Left ventricle myocardium inferior (tissue), 1 donor: ENCODE results near the gene COBL. TPM values are rescaled to one million over a fixed set of nuclear protein-coding genes. Genes with fewer than 3 reads are reported as not detected.

ENCODE experiments used
- DNase-seq: peaks from one replicate; pipeline ENCODE4 v3.0.0-alpha.2; 2020
- H3K27ac ChIP-seq: fragments of 200-600 bp; replicated peaks from 2 replicates; pipeline ENCODE4 v1.8.0; 2021
- H3K27me3 ChIP-seq: fragments of 200-600 bp; 2 replicates; pipeline ENCODE4 v1.8.0; 2021; ENCODE audit warnings: low read depth
- H3K36me3 ChIP-seq: fragments of 200-600 bp; 2 replicates; pipeline ENCODE4 v1.8.0; 2021
- H3K4me1 ChIP-seq: fragments of 200-600 bp; 2 replicates; pipeline ENCODE4 v1.8.0; 2021
- H3K4me3 ChIP-seq: fragments of 200-600 bp; 2 replicates; pipeline ENCODE4 v1.8.0; 2021; ENCODE audit warnings: mild to moderate bottlenecking, moderate library complexity
- H3K9me3 ChIP-seq: fragments of 200-600 bp; replicated peaks from 2 replicates; pipeline ENCODE4 v1.8.0; 2021
- CTCF ChIP-seq: fragments of 200-600 bp; IDR thresholded peaks from 2 replicates; pipeline ENCODE4 v1.8.0; 2021; ENCODE audit warnings: antibody characterized with exemption, mild to moderate bottlenecking, borderline replicate concordance
- intact Hi-C: fragments of 100-400 bp; cut with micrococcal nuclease; formaldehyde crosslinking; loops from one replicate; pipeline ENCODE4 v1.11.0; 2022
- total RNA-seq: library from RNA; stranded (reverse); fragmentation: NEBNext Ultra II Directional; extraction: Animal tissue kit (Norgen Biotek cat#: 25700); gene quantifications from one replicate; pipeline ENCODE4 v1.2.1, GENCODE V29; 2021
- donor health status: DM: no; HTN: yes; CAD: no; lungs with severe emphysema.

The COBL gene
- total RNA-seq, 1 donor from 2014 or later = 77.1 TPM

GRCh38 chr7:51317582-51317910 is 937 bp upstream of the COBL start:
- intact Hi-C loops = no loop called here
- Histone ChIP-seq H3K4me1 (peaks cover 42% of the 10 kb centered on the region), H3K4me3 (peak overlapping the region; percentile 70), H3K27ac (peak overlapping the region; percentile 81), H3K27me3 (peaks cover 43% of the 10 kb centered on the region), H3K36me3 (no peaks in the 10 kb centered on the region), H3K9me3 (no peaks in the 10 kb centered on the region)
- no peak for TF ChIP-seq CTCF
- DNase-seq = no peak

GRCh38 chr7:51316262-51316665 is 345 bp downstream of the COBL start:
- intact Hi-C loops = no loop called here
- TF ChIP-seq CTCF = peak; percentile 45
- DNase-seq = peak; percentile 28
- peak overlapping the region; percentile 70 for H3K4me3 ChIP-seq
- no peaks in the 10 kb centered on the region for H3K9me3 ChIP-seq
- peaks cover 43% of the 10 kb centered on the region for H3K27me3 ChIP-seq
- no peaks in the 10 kb centered on the region for H3K36me3 ChIP-seq
- H3K4me1 ChIP-seq = peaks cover 42% of the 10 kb centered on the region
- peak overlapping the region; percentile 81 for H3K27ac ChIP-seq

- DNase-seq = peak; percentile 30
- H3K4me1 ChIP-seq = peaks cover 42% of the 10 kb centered on the region
Observed at GRCh38 chr7:51315393-51316261, 982 bp downstream of the COBL start.

GRCh38 chr7:51314726-51315125 is 1.9 kb downstream of the COBL start:
- no peak for TF ChIP-seq CTCF
- Histone ChIP-seq H3K27ac (peak overlapping the region; percentile 81), H3K9me3 (no peaks in the 10 kb centered on the region), H3K27me3 (peaks cover 43% of the 10 kb centered on the region), H3K36me3 (no peaks in the 10 kb centered on the region), H3K4me3 (peak overlapping the region; percentile 70), H3K4me1 (peaks cover 45% of the 10 kb centered on the region)
- DNase-seq = no peak
- intact Hi-C loops = no loop called here

More at GRCh38 chr7:51315393-51316261, 982 bp downstream of the COBL start:
- no peak for TF ChIP-seq CTCF
- H3K27me3 ChIP-seq = peaks cover 43% of the 10 kb centered on the region
- intact Hi-C loops = no loop called here
- H3K9me3 ChIP-seq = no peaks in the 10 kb centered on the region
- peak overlapping the region; percentile 81 for H3K27ac ChIP-seq
- peak overlapping the region; percentile 70 for H3K4me3 ChIP-seq
- no peaks in the 10 kb centered on the region for H3K36me3 ChIP-seq

GRCh38 chr7:51313738-51314425 is 2.7 kb downstream of the COBL start:
- Histone ChIP-seq H3K4me3 (no peak overlapping the region), H3K36me3 (no peaks in the 10 kb centered on the region), H3K27me3 (peaks cover 43% of the 10 kb centered on the region), H3K4me1 (peaks cover 54% of the 10 kb centered on the region), H3K27ac (peak overlapping the region; percentile 81), H3K9me3 (no peaks in the 10 kb centered on the region)
- TF ChIP-seq CTCF = no peak
- intact Hi-C loops = no loop called here
- DNase-seq = no peak
